H9 (cell line): ENCODE data around the gene ZNF599. TPM values are rescaled to one million over a fixed set of nuclear protein-coding genes. Genes with fewer than 3 reads are reported as not detected.

Experiments
- DNase-seq: peaks from one replicate; pipeline ENCODE4 v3.0.0-alpha.2; 2017
- H2AFZ ChIP-seq: one replicate; pipeline ENCODE4 v1.6.1; 2013; ENCODE audit warnings: mild to moderate bottlenecking, low read length, control low read depth, moderate library complexity
- H2AK5ac ChIP-seq: 2 replicates; pipeline ENCODE4 v1.6.1; 2013; ENCODE audit warnings: low read length, control low read depth, mixed read lengths; ENCODE audit not compliant: insufficient read length
- H2BK120ac ChIP-seq: one replicate; pipeline ENCODE4 v1.6.1; 2013; ENCODE audit warnings: low read depth, mild to moderate bottlenecking, low read length, control low read depth, inconsistent platforms; ENCODE audit not compliant: poor library complexity, severe bottlenecking
- H2BK12ac ChIP-seq: 2 replicates; pipeline ENCODE4 v1.6.1; 2013; ENCODE audit warnings: low read length, control low read depth, mixed read lengths, low read depth; ENCODE audit not compliant: insufficient read length
- H2BK15ac ChIP-seq: 2 replicates; pipeline ENCODE4 v1.6.1; 2013; ENCODE audit warnings: low read depth, low read length, control low read depth
- H2BK20ac ChIP-seq: one replicate; pipeline ENCODE4 v1.6.1; 2013; ENCODE audit warnings: low read depth, mild to moderate bottlenecking, low read length, control low read depth, inconsistent platforms; ENCODE audit not compliant: poor library complexity, severe bottlenecking
- H2BK5ac ChIP-seq: 2 replicates; pipeline ENCODE4 v1.6.1; 2013; ENCODE audit warnings: low read length, control low read depth, mixed read lengths; ENCODE audit not compliant: insufficient read length
- H3K14ac ChIP-seq: 2 replicates; pipeline ENCODE4 v1.6.1; 2013; ENCODE audit warnings: low read length, control low read depth; ENCODE audit not compliant: insufficient read depth
- H3K18ac ChIP-seq: 2 replicates; pipeline ENCODE4 v1.6.1; 2013; ENCODE audit warnings: low read depth, mild to moderate bottlenecking, mixed read lengths, low read length, control low read depth; ENCODE audit not compliant: insufficient read length
- H3K23ac ChIP-seq: 2 replicates; pipeline ENCODE4 v1.6.1; 2013; ENCODE audit warnings: low read length, control low read depth, mixed read lengths, low read depth; ENCODE audit not compliant: insufficient read length
- H3K23me2 ChIP-seq: 2 replicates; pipeline ENCODE4 v1.6.1; 2013; ENCODE audit warnings: low read depth, mild to moderate bottlenecking, mixed read lengths, low read length, control low read depth; ENCODE audit not compliant: insufficient read length, poor library complexity, severe bottlenecking
- H3K27ac ChIP-seq: 2 replicates; pipeline ENCODE4 v1.5.1; 2013; ENCODE audit warnings: low read length, control low read depth, mixed read lengths, low read depth; ENCODE audit not compliant: insufficient read length
- H3K27me3 ChIP-seq: 2 replicates; pipeline ENCODE4 v1.6.1; 2013; ENCODE audit warnings: low read length, control low read depth, inconsistent platforms; ENCODE audit not compliant: insufficient read depth
- H3K4ac ChIP-seq: 2 replicates; pipeline ENCODE4 v1.6.1; 2013; ENCODE audit warnings: low read depth, mild to moderate bottlenecking, control low read depth, inconsistent platforms, low read length, moderate library complexity
- H3K4me1 ChIP-seq: 2 replicates; pipeline ENCODE4 v1.6.1; 2013; ENCODE audit warnings: low read length, control low read depth, inconsistent platforms; ENCODE audit not compliant: insufficient read depth
- H3K4me2 ChIP-seq: 2 replicates; pipeline ENCODE4 v1.6.1; 2013; ENCODE audit warnings: low read length, control low read depth, mixed read lengths; ENCODE audit not compliant: insufficient read length, insufficient read depth
- H3K56ac ChIP-seq: 2 replicates; pipeline ENCODE4 v1.6.1; 2013; ENCODE audit warnings: low read depth, mild to moderate bottlenecking, mixed read lengths, low read length, control low read depth; ENCODE audit not compliant: insufficient read length
- H3K79me1 ChIP-seq: 2 replicates; pipeline ENCODE4 v1.6.1; 2013; ENCODE audit warnings: low read depth, mild to moderate bottlenecking, moderate library complexity, low read length, control low read depth, inconsistent platforms; ENCODE audit not compliant: insufficient read depth, poor library complexity, severe bottlenecking
- H3K79me2 ChIP-seq: 2 replicates; pipeline ENCODE4 v1.6.1; 2013; ENCODE audit warnings: low read length, control low read depth, inconsistent platforms; ENCODE audit not compliant: insufficient read depth
- H3K9ac ChIP-seq: 2 replicates; pipeline ENCODE4 v1.6.1; 2013; ENCODE audit warnings: low read length, control low read depth, mixed read lengths; ENCODE audit not compliant: insufficient read length; ENCODE audit errors: extremely low read depth
- H3K9me3 ChIP-seq: one replicate; pipeline ENCODE4 v1.6.1; 2013; ENCODE audit warnings: low read depth, low read length, inconsistent platforms; ENCODE audit not compliant: control insufficient read depth
- H3T11ph ChIP-seq: one replicate; pipeline ENCODE4 v1.6.1; 2013; ENCODE audit warnings: mild to moderate bottlenecking, low read length, control low read depth, inconsistent platforms
- H4K20me1 ChIP-seq: one replicate; pipeline ENCODE4 v1.6.1; 2013; ENCODE audit not compliant: control insufficient read depth, insufficient read length, insufficient read depth
- H4K5ac ChIP-seq: 2 replicates; pipeline ENCODE4 v1.6.1; 2013; ENCODE audit warnings: low read depth, mild to moderate bottlenecking, mixed read lengths, low read length, control low read depth; ENCODE audit not compliant: insufficient read length
- H4K8ac ChIP-seq: replicated peaks from 2 replicates; pipeline ENCODE4 v1.6.1; 2013; ENCODE audit warnings: low read length, control low read depth, mixed read lengths, low read depth; ENCODE audit not compliant: insufficient read length
- H4K91ac ChIP-seq: 2 replicates; pipeline ENCODE4 v1.6.1; 2013; ENCODE audit warnings: low read depth, mild to moderate bottlenecking, moderate library complexity, mixed read lengths, low read length, control low read depth; ENCODE audit not compliant: insufficient read length
- H3K27ac Mint-ChIP-seq, 3 experiments: 2 replicates in 2 of 3; 3 replicates in 1 of 3; pipeline ENCODE4 v1.8.0; 2020 to 2021; ENCODE audit warnings: mixed read lengths in 3 of 3, mild to moderate bottlenecking in 1 of 3, moderate library complexity in 1 of 3
- H3K27me3 Mint-ChIP-seq: 2 replicates; pipeline ENCODE4 v1.8.0; 2021; ENCODE audit warnings: low read depth, mild to moderate bottlenecking, moderate library complexity, mixed read lengths
- H3K36me3 Mint-ChIP-seq, 3 experiments: 2 replicates in 2 of 3; 3 replicates in 1 of 3; pipeline ENCODE4 v1.8.0; 2020 to 2021; ENCODE audit warnings: low read depth in 3 of 3, mixed read lengths in 3 of 3; ENCODE audit not compliant: insufficient read depth in 1 of 3
- H3K4me1 Mint-ChIP-seq, 2 experiments: 2 replicates each; pipeline ENCODE4 v1.8.0; 2020; ENCODE audit warnings: mixed read lengths in 2 of 2
- H3K4me3 Mint-ChIP-seq, 2 experiments: 2 replicates in 1 of 2; 3 replicates in 1 of 2; pipeline ENCODE4 v1.8.0; 2020 to 2021; ENCODE audit warnings: mild to moderate bottlenecking in 2 of 2, mixed read lengths in 2 of 2, moderate library complexity in 1 of 2
- H3K9me3 Mint-ChIP-seq, 2 experiments: 2 replicates in 1 of 2; 3 replicates in 1 of 2; pipeline ENCODE4 v1.8.0; 2020; ENCODE audit warnings: mild to moderate bottlenecking in 2 of 2, mixed read lengths in 2 of 2, moderate library complexity in 1 of 2
- CTCF ChIP-seq: fragments of 200-600 bp; sonication (generic); conservative IDR thresholded peaks from 3 replicates; pipeline ENCODE4 v1.8.0; 2021; ENCODE audit warnings: antibody characterized with exemption, mild to moderate bottlenecking
- WGBS: extraction: QIAGEN DNeasy Blood & Tissue Kit; methylation state at CpG from one replicate; pipeline ENCODE4 v1.1.7; 2013; ENCODE audit warnings: missing lambda C conversion rate, low lambda C conversion rate, mixed read lengths; ENCODE audit not compliant: insufficient read length; ENCODE audit errors: extremely low coverage; 5-methylcytosine and 5-hydroxymethylcytosine counted together
- total RNA-seq: library from RNA; stranded (reverse); gene quantifications from 2 replicates; pipeline ENCODE4 v1.2.1, GENCODE V29; 2021

ZNF599 gene
- total RNA-seq, 1 experiment from 2014 or later: 3.9 TPM

- peaks cover 24 to 27% of the 10 kb centered on the region in 2 experiments for H3K9me3 Mint-ChIP-seq
- DNase-seq: no peak
- no peak overlapping the region for H3K18ac ChIP-seq
- H3K27me3 Mint-ChIP-seq: peaks cover 25% of the 10 kb centered on the region
- H3K4me1 ChIP-seq: no peaks in the 10 kb centered on the region
- no peak overlapping the region for H2BK5ac ChIP-seq
- H2BK120ac ChIP-seq: no peak overlapping the region
- H3K79me2 ChIP-seq: no peaks in the 10 kb centered on the region
- H3K4me2 ChIP-seq: peak overlapping the region; percentile 70
- H4K20me1 ChIP-seq: no peaks in the 10 kb centered on the region
- H3K4me3 Mint-ChIP-seq: peak overlapping the region; percentile 87 to 95
- H3K4me1 Mint-ChIP-seq: peaks cover 8 to 14% of the 10 kb centered on the region in 2 experiments
- H3K23ac ChIP-seq: no peak overlapping the region
- H3K4ac ChIP-seq: no peak overlapping the region
- H3K9ac ChIP-seq: no peak overlapping the region
- H2BK12ac ChIP-seq: no peak overlapping the region
- no peak overlapping the region for H2BK20ac ChIP-seq
- H3K36me3 Mint-ChIP-seq: peaks cover 0 to 16% (median 9%) of the 10 kb centered on the region in 3 experiments
- H3K27ac ChIP-seq: no peak overlapping the region
- no CpG with 5 or more reads among the region's 2 CpGs for WGBS
- H3K56ac ChIP-seq: no peak overlapping the region
- no peak overlapping the region for H3K14ac ChIP-seq
- H3K79me1 ChIP-seq: no peaks in the 10 kb centered on the region
- no peaks in the 10 kb centered on the region for H3K27me3 ChIP-seq
- H3K27ac Mint-ChIP-seq: no peak overlapping the region
- no peak overlapping the region for H2AK5ac ChIP-seq
- peak overlapping the region; percentile 96 for H2AFZ ChIP-seq
- H4K5ac ChIP-seq: no peak overlapping the region
- H3K23me2 ChIP-seq: peaks cover 5% of the 10 kb centered on the region
- no peak overlapping the region for H2BK15ac ChIP-seq
- no peaks in the 10 kb centered on the region for H3K9me3 ChIP-seq
- no peak overlapping the region for H4K91ac ChIP-seq
- no peak overlapping the region for H4K8ac ChIP-seq
- no peak overlapping the region for H3T11ph ChIP-seq
- TF ChIP-seq CTCF: no peak
Observed at GRCh38 chr19:34773555-34773864, 495 bp upstream of the ZNF599 start.
